NCI-H146 treated with DMSO at 0.1 percent for 48 hours (cell line): ENCODE data around the gene FMNL1.

Experiments
- DNase-seq: peaks from one replicate; lab custom pipeline; 2025; ENCODE audit not compliant: unreplicated experiment; lab: John Stamatoyannopoulos, UW

The FMNL1 gene

GRCh38 chr17:45277992-45278391 is 56.3 kb downstream of the FMNL1 start:
- no peak for DNase-seq

DNA sequence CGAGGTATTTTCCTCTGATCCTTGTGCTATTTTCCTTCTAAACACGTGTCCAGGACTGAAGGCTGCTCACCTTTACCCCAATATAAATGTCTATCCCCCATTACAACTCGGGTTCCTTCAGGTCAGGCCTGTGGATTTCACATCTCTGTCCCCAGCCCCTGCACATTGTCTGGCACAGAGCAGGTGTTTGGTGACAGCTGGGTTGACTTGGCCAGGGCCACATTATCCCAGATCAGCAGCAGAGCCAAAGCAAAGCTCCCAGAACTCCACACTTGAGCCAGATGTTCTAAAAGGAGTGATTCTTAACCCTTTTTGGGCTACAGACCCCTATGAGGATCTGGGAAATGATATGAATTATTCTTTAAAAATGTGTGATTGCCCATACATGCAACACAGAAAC is 58.2 kb downstream of the FMNL1 start:
- DNase-seq: no peak

DNA sequence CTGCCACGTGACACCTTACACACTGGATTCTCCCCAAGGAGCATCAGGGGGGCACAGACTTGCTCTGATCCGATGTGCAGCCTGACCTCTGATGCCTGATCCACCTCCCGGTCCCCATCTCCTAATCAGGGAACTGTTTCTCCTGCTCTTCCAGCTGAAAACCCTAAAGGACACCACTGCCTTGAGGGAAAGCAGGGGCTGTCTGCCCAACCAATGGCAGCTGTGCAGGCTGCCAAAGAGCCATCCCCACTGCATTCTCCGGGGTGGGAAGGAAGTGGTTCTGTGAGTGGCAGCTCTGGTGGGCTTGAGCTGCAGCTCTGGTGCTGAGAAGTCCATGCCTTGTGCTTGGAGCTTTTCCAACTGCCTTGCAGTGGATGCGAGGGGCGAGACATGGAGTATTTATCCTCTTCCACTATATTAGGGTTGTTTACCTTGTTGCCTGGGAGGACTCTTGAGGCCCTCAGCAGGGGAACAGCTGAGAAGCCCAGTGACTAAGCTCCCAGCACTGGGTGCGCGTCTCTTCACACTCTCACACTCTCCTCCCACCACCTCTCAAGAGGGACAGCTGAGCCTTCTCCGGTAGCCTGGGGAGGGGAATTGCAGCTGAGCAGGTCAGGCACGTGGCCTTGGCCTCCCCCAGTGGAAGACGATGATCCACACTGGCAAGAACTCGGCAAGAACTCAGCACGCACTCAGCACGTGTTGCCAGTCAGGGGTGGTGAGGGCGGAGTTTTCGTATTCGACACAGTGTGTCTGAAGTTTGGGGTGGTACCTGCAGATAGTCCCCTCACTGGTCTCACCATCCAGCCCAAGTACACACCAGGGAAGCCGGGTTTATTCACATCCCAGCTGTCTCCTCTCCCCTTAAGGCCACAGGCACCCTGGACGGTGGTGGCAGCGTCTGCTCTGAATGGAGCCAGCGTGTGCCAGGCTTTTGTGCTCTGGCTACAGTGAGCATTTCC is 61.3 kb downstream of the FMNL1 start:
- DNase-seq: no peak

DNA sequence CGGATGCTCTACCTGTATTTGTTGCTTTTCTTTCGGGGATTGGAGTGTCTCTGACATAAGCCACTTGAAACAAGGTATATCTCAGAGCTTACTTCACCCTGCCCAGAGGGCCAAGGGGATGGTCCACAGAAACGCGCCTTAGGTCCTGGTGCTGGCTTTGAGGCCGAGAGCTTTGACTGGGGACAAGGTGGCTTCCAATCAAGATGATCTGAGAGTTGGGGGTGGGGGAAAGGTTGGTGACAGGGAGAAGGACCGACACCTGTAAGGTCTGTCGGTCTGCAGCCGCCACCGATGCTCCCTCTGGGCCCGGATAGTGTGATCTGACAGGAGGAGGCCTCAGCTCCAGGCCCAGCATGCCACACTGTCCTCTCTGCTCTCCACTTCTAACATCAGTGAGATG is 62.0 kb downstream of the FMNL1 start:
- no peak for DNase-seq

GRCh38 chr17:45284176-45285140 is 62.8 kb downstream of the FMNL1 start:
- DNase-seq: no peak

GRCh38 chr17:45286286-45286685 is 64.6 kb downstream of the FMNL1 start:
- no peak for DNase-seq

- no peak for DNase-seq
These were observed 66.1 kb downstream of the FMNL1 start for GRCh38 chr17:45287526-45288500.

GRCh38 chr17:45288825-45289224 is 67.1 kb downstream of the FMNL1 start:
- DNase-seq: no peak

- DNase-seq: no peak
These were observed 67.9 kb downstream of the FMNL1 start for GRCh38 chr17:45289301-45290268.

GRCh38 chr17:45290269-45290765 is 68.6 kb downstream of the FMNL1 start:
- no peak for DNase-seq

- DNase-seq: no peak
These were observed 69.6 kb downstream of the FMNL1 start for GRCh38 chr17:45291171-45291805.

GRCh38 chr17:45292696-45293412 is 71.2 kb downstream of the FMNL1 start:
- DNase-seq: no peak

DNA sequence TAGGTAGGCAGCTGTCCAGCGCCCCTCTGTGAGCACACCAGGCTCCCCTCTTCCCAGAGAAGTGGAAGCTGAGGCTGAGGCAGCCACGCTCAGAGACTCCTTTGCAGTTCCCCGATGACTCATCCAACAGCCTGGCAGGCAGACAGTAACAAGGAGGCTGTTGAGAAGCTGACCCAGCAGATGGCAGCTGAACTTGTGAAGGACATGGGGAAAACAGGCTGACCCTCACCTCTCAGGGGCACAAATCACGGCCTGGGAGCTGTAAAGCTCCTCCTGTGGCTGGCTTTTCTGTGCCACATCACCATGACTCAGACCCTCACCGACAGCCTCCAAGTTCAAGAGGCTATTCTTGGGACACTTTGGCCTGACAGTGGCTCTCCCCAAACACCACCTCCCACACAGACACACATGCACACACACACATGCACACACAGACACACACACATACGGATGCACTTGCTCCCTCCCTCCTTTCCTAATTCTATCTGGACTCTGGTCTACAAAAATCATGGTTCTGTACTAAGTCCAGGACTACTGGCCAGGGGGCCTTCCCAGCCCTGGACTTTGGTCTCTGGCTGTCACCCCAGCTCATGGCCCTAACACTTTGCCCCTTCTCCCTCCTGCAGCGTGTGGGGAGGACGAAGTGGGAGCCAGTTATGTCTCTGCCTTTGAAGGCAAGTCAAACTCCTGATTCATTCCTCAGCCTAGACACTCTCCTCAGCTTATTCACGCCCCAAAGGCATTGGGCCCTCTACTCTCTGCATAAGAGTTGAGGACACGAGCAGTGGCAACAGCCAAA is 71.9 kb downstream of the FMNL1 start:
- no peak for DNase-seq

DNA sequence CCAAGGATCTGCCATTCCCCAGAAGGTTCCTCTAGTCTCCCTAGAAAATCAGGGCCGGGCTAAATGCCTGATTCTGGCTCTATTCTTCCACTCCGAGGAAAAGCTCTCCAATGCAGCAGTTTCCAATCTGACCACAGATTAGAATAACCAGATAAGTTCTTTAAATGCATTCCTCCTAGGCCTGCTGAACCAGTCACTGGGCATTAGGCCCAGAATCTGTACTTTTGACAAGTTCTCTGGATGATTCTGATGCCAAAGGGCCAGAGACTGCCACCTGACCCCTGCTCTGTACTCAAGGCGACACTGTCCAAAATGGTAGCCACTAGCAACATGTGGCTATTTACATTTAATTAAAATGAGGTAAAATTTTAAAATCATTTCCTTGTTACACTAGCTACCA is 72.8 kb downstream of the FMNL1 start:
- no peak for DNase-seq

DNA sequence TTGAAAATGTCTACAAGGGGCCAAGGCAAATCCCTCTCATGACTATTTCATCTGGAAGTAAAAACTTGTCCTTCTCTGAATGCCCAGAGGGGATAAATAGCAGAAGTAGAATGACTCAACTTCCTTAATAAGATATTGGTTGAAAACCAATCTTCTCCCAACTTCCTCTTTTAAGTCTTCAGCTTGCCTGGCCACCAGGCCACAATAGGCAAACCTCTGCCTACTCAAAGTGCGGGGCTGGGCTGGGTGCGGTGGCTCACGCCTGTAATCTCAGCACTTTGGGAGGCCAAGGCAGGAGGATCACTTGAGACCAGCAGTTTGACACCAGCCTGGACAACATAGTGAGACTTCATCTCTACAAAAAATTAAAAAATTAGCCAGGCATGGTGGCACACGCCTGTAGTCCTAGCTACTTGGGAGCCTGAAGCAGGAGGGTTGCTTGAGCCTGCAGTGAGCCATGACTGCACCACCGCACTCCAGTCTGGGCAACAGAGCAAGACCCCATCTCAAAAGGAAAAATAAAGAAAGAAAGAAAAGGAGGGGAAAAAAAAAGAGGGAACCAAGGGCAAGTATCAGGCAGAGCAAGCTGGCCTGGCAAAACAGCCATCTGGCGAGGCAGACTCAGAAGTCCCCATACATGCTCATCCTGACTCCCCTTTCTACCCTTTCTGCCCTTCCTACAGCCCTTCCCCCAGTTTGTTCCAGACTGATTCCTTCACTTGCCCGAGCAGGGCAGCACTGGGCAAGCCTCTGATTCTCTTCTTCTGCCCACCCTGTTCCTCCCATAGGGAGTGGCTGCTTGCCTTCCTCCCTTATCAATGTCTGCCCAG is 74.5 kb downstream of the FMNL1 start:
- no peak for DNase-seq

DNA sequence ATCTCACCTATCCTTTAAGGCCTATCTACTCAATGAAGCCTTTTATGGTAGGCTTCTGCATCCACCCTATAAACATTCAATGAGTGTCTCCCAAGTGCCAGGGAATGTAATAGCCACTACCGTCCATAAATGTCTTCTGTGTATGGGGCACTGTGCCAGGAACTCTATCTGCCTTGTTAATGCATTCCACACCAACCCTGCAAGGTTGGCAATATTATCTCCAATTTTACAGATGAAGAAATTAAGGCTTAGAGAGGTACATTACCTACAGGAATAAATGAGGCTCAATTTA is 75.1 kb downstream of the FMNL1 start:
- no peak for DNase-seq
